Jurkat, Clone E6-1 (cell line): ENCODE data around the gene C8G.
A peak's percentile ranks its signal among the peaks of the same experiment; 100 is the strongest.

ENCODE experiments used
- DNase-seq: peaks from one replicate; pipeline ENCODE4 v3.0.0-alpha.2; 2011; ENCODE audit warnings: low read depth, low spot score
- H3K4me3 ChIP-seq: 2 replicates; pipeline ENCODE4 v1.5.1; 2011; ENCODE audit warnings: mild to moderate bottlenecking, low read length, control low read depth, moderate library complexity

The C8G gene

GRCh38 chr9:136991993-136992818 lies 47.2 kb downstream of the C8G start, which contains the start of gene PAXX:
TSS of gene PAXX (plus strand) at chr9:136992422. CDS start at chr9:136992444, 22 bp downstream.
- DNase-seq: peak; percentile 79
- H3K4me3 ChIP-seq: peak within 1 kb of the TSS; percentile 87

DNA sequence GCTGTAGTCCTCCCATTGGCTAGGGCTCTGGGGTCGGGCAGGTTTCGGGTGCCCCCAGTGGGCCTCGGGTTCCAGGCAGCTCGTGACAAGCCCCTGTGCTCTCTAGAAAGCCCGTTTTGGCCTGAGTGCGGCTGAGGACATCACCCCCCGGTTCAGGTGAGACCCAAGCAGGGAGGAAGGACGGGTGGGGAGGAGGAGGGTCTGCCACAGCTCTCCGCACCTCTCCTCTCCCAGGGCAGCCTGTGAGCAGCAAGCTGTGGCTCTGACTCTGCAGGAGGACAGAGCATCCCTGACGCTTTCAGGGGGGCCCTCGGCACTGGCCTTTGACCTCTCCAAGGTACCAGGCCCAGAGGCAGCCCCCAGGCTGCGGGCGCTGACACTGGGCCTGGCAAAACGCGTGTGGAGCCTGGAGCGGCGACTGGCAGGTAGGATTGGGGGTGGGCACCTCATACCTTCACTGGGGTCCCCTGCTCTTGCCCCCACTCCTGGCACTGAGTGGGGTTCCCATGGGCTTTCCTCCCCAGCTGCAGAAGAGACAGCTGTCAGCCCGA lies 47.9 kb downstream of the C8G start:
- H3K4me3 ChIP-seq: peak overlapping the region; percentile 87
- no peak for DNase-seq

DNA sequence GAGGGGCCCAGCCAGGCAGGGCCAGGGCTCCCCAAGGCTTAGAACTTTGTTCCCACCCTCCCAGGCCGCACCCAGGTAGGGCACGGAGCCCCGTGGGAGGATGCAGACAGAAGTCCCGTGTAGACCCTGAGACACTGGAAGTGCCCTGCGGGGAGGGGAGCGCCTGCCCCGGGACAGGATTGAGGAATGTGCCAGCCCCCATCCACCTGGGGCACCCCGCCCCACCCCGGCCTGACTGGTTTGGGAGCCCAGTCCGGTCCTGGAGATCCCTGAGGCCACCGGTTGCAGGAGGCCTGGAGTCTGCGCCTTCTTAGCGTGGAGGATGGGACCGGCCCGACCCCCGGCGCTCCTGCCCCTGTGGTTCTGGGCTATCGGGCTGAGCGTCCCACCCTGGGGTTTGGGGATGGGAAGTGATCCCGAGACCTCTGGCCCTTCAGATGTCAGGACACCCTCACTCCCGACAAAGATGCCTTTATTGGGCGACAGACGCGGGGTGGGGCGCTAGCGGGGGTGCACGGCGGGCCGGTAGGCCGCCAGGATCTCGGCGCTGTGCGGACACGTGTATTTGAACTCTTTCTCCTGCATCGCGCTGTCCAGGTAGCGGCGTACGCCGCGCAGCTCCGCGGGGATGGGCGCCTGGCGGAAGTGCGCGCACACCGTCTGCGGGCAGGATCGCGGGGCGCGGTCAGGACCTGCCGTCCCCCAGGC lies 49.3 kb downstream of the C8G start:
- DNase-seq: no peak
- no peak overlapping the region for H3K4me3 ChIP-seq

- no peak for DNase-seq
- H3K4me3 ChIP-seq: no peak overlapping the region
Measured at GRCh38 chr9:136994888-136995230, 49.8 kb downstream of the C8G start.

GRCh38 chr9:136995362-136995761 lies 50.3 kb downstream of the C8G start:
- no peak for DNase-seq
- no peak overlapping the region for H3K4me3 ChIP-seq

DNA sequence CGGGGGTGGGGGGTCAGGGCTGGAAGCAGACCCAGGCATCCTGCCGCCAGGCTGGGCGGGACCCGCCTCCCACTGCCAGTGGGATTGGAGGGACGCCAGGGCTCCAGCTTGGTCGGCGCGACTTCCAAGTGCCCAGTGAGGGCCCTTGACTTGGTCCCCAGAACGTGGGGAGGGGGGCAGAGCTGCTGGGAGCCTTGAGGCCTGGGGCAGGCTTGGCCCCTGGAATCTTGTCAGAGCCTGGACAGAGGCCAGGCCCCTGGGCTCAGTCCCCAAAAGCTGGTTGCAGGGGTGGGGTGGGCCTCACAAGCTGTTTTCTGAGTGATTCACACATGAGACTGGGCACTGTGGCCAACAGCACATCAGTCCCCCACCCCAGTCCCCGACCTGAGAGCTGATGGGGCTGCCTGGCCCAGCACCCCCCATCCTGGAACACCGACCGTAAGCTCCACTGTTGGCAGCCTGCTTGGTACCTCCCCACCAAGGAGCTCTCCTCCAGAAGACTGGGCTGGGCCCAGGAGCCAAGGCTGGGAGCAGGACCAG lies 50.8 kb downstream of the C8G start:
- H3K4me3 ChIP-seq: no peak overlapping the region
- no peak for DNase-seq
